Neuronal stem cell (in vitro differentiated cells): ENCODE data around the gene TXLNA.

Experiments
- DNase-seq: peaks from one replicate; pipeline ENCODE4 v3.0.0-alpha.2; 2013; ENCODE audit warnings: low spot score
- H2AFZ ChIP-seq: one replicate; pipeline ENCODE4 v1.6.1; 2013; ENCODE audit warnings: mild to moderate bottlenecking, low read length, inconsistent platforms
- H2AK5ac ChIP-seq: 2 replicates; pipeline ENCODE4 v1.6.1; 2013; ENCODE audit warnings: low read depth, mild to moderate bottlenecking, inconsistent platforms, low read length, moderate library complexity, mixed read lengths
- H2BK120ac ChIP-seq: 2 replicates; pipeline ENCODE4 v1.6.1; 2013; ENCODE audit warnings: low read depth, mild to moderate bottlenecking, inconsistent platforms, low read length, moderate library complexity, mixed read lengths
- H2BK12ac ChIP-seq: one replicate; pipeline ENCODE4 v1.6.1; 2013; ENCODE audit warnings: low read length, inconsistent platforms
- H2BK15ac ChIP-seq: 2 replicates; pipeline ENCODE4 v1.6.1; 2013; ENCODE audit warnings: mild to moderate bottlenecking, low read length, inconsistent platforms, mixed read lengths
- H2BK5ac ChIP-seq: one replicate; pipeline ENCODE4 v1.6.1; 2013; ENCODE audit warnings: inconsistent platforms, mild to moderate bottlenecking, low read length, moderate library complexity
- H3K14ac ChIP-seq: one replicate; pipeline ENCODE4 v1.6.1; 2013; ENCODE audit warnings: low read length, inconsistent platforms
- H3K18ac ChIP-seq: 2 replicates; pipeline ENCODE4 v1.6.1; 2013; ENCODE audit warnings: low read length, inconsistent platforms
- H3K23ac ChIP-seq: 2 replicates; pipeline ENCODE4 v1.6.1; 2013; ENCODE audit warnings: low read depth, mild to moderate bottlenecking, mixed read lengths, low read length, inconsistent platforms; ENCODE audit not compliant: poor library complexity
- H3K27ac ChIP-seq: replicated peaks from 3 replicates; pipeline ENCODE4 v1.5.1; 2013; ENCODE audit warnings: low read length, inconsistent platforms
- H3K27me3 ChIP-seq, 3 experiments: 2 replicates each; pipeline ENCODE4 v1.6.1; 2013; ENCODE audit warnings: low read length in 3 of 3, mild to moderate bottlenecking in 2 of 3, inconsistent platforms in 1 of 3, low read depth in 1 of 3, mixed read lengths in 1 of 3, moderate library complexity in 1 of 3; ENCODE audit not compliant: control insufficient read depth in 3 of 3, insufficient read depth in 3 of 3
- H3K36me3 ChIP-seq, 2 donors: replicated peaks in 1 of 2; 2 replicates each; pipeline ENCODE4 v1.6.1; 2013; ENCODE audit warnings: low read length in 2 of 2; ENCODE audit not compliant: control insufficient read depth in 2 of 2, insufficient read depth in 2 of 2
- H3K4ac ChIP-seq: 2 replicates; pipeline ENCODE4 v1.6.1; 2013; ENCODE audit warnings: inconsistent platforms, mild to moderate bottlenecking, low read length, moderate library complexity
- H3K4me1 ChIP-seq, 2 donors: 1 replicate in 1 of 2; 2 replicates in 1 of 2; pipeline ENCODE4 v1.6.1; 2013; ENCODE audit warnings: low read length in 2 of 2, low read depth in 1 of 2; ENCODE audit not compliant: control insufficient read depth in 2 of 2, insufficient read depth in 1 of 2
- H3K4me2 ChIP-seq: one replicate; pipeline ENCODE4 v1.6.1; 2013; ENCODE audit warnings: mild to moderate bottlenecking, low read length, inconsistent platforms; ENCODE audit not compliant: insufficient read depth, poor library complexity, severe bottlenecking
- H3K4me3 ChIP-seq, 2 donors: 2 replicates each; pipeline ENCODE4 v1.5.1; 2013; ENCODE audit warnings: low read length in 2 of 2, mild to moderate bottlenecking in 2 of 2, inconsistent platforms in 1 of 2, moderate library complexity in 1 of 2
- H3K79me1 ChIP-seq: one replicate; pipeline ENCODE4 v1.6.1; 2013; ENCODE audit warnings: low read depth, mild to moderate bottlenecking, inconsistent platforms, low read length, moderate library complexity
- H3K9ac ChIP-seq: one replicate; pipeline ENCODE4 v1.6.1; 2013; ENCODE audit warnings: mild to moderate bottlenecking, low read depth, low read length, inconsistent platforms; ENCODE audit not compliant: poor library complexity
- H3K9me3 ChIP-seq, 2 donors: replicated peaks in 1 of 2; 2 replicates each; pipeline versions ENCODE3 to v1.6.1; 2013; ENCODE audit warnings: low read length in 2 of 2, mild to moderate bottlenecking in 2 of 2, inconsistent platforms in 1 of 2, low read depth in 1 of 2, mixed read lengths in 1 of 2, moderate library complexity in 1 of 2; ENCODE audit not compliant: control insufficient read depth in 2 of 2, insufficient read depth in 1 of 2
- H4K8ac ChIP-seq: one replicate; pipeline ENCODE4 v1.6.1; 2013; ENCODE audit warnings: low read depth, mild to moderate bottlenecking, inconsistent platforms, low read length, moderate library complexity
- H4K91ac ChIP-seq: one replicate; pipeline ENCODE4 v1.6.1; 2013; ENCODE audit warnings: low read length, low read depth, mild to moderate bottlenecking, inconsistent platforms; ENCODE audit not compliant: poor library complexity
- WGBS, 2 donors: extraction: QIAGEN DNeasy Blood & Tissue Kit; methylation state at CpG; one replicate each; pipeline ENCODE4 v1.1.7; 2013; ENCODE audit warnings: missing lambda C conversion rate in 2 of 2, mixed read lengths in 1 of 2; ENCODE audit not compliant: insufficient read length in 2 of 2, insufficient replicate concordance in 1 of 2; ENCODE audit errors: extremely low coverage in 2 of 2; 5-methylcytosine and 5-hydroxymethylcytosine counted together

TXLNA gene

DNA sequence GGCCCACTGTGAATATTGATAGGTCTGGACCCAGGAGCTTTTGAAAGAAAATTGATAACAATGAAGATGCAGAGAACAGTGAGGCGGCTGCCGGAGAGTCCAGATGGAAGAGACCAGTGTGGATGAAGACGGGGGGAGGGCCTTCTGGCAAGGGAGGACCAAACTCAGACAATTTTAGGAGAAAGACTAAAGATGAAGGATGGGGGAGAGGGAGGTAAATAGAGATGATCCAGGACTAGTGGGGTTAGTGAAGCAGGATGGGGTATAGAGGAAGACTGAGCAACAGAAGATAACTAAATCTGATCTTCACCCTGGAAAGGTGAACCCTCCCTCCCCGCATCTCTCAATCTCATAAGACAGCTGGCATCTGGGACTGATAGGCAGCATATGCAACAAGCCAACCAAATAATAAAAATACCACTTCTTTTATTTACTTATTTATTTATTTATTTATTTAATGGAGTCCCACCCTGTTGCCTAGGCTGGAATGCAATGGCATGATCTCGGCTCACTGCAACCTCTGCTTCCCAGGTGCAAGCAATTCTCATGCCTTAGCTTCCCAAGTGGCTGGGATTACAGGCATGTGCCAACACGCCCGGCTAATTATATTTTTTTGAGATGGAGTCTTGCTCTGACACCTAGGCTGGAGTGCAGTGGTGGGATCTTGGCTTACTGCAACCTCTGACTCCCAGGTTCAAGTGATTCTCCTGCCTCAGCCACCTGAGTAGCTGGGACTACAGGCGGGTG, 53.3 kb downstream of the TXLNA start:
- no CpG with 5 or more reads among the region's 8 CpGs for WGBS, 2 donors
- Histone ChIP-seq H3K9me3 (no peaks in the 10 kb centered on the region), H3K36me3 (peaks cover 33 to 47% of the 10 kb centered on the region in 2 donors), H3K4me2 (no peak overlapping the region), H3K4me1 (peaks cover 0 to 2% of the 10 kb centered on the region in 2 donors), H4K8ac (no peak overlapping the region), H2BK12ac (no peak overlapping the region), H3K4me3 (no peak overlapping the region), H3K4ac (no peak overlapping the region), H3K79me1 (peaks cover 5% of the 10 kb centered on the region), H3K27ac (no peak overlapping the region), H2BK120ac (no peak overlapping the region), H3K23ac (no peak overlapping the region), H3K18ac (no peak overlapping the region), H2BK15ac (no peak overlapping the region), H2AK5ac (no peak overlapping the region), H3K14ac (no peak overlapping the region), H2AFZ (no peak overlapping the region), H3K9ac (no peak overlapping the region), H3K27me3 (no peaks in the 10 kb centered on the region), H4K91ac (no peak overlapping the region), H2BK5ac (peak overlapping the region; percentile 10)
- no peak for DNase-seq

DNA sequence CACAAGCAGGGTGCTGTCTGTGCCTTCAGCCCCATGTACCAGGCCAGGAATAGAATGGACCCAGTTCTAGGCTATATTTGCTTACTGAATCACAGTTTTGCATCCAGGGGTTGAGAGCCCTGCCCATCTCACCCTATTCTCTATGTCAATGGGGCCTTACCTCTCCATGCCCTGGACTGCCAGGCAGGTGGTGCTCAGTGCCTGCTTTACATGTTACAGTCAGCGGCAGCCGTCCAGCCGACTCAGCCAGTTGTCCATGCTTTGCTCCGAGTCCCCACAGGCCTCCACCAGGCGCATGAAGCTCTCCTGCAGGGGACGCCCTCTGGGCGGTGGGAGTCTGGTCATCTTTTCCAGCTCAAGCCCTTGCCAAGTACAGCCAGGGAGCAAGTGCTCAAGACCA, 55.3 kb downstream of the TXLNA start:
- Histone ChIP-seq H2BK15ac (no peak overlapping the region), H2BK12ac (no peak overlapping the region), H2AK5ac (no peak overlapping the region), H3K27ac (no peak overlapping the region), H2BK5ac (peak overlapping the region; percentile 24), H3K4me2 (no peak overlapping the region), H2AFZ (no peak overlapping the region), H3K9me3 (no peaks in the 10 kb centered on the region), H3K27me3 (no peaks in the 10 kb centered on the region), H3K18ac (no peak overlapping the region), H3K9ac (no peak overlapping the region), H3K79me1 (peaks cover 5% of the 10 kb centered on the region), H3K36me3 (peaks cover 19 to 29% of the 10 kb centered on the region in 2 donors), H3K4me3 (no peak overlapping the region), H3K4me1 (peaks cover 0 to 4% of the 10 kb centered on the region in 2 donors), H2BK120ac (no peak overlapping the region), H4K91ac (no peak overlapping the region), H3K14ac (no peak overlapping the region), H3K23ac (no peak overlapping the region), H4K8ac (no peak overlapping the region), H3K4ac (no peak overlapping the region)
- no peak for DNase-seq
- no CpG with 5 or more reads among the region's 7 CpGs for WGBS, 2 donors

DNA sequence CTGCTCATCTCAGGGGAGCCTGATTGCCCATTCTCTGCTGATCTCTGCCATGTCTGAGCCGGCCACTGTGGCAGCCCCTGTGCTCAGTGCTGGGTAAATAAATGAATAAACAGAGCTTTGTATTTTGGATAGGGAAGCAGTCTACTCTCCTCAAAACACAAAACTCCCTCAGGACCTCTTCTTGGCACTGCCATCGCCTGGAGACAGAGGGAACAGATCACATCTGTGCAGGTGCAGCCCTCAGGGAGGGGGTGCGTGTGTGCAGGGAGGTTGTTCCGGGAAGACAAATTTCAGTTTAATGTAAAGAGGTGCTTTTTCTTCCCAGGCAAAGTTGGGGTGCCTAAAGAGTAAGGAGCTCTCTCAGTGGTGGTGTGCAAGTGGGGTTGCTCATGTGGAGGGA, 59.9 kb downstream of the TXLNA start:
- H3K27ac ChIP-seq = peak overlapping the region; percentile 92
- H3K14ac ChIP-seq = peak overlapping the region; percentile 100
- no peak overlapping the region for H3K4ac ChIP-seq
- peak overlapping the region; percentile 91 for H2BK120ac ChIP-seq
- peak overlapping the region in 1 of 2 donors; percentile 92 for H3K4me3 ChIP-seq
- DNase-seq = no peak
- no peaks in the 10 kb centered on the region for H3K27me3 ChIP-seq
- peak overlapping the region; percentile 75 for H2AK5ac ChIP-seq
- peaks cover 3 to 7% of the 10 kb centered on the region in 2 donors for H3K4me1 ChIP-seq
- peak overlapping the region; percentile 99 for H3K4me2 ChIP-seq
- WGBS, 2 donors = no CpG with 5 or more reads among the region's 4 CpGs
- H2BK12ac ChIP-seq = peak overlapping the region; percentile 84
- peaks cover 0 to 8% of the 10 kb centered on the region in 2 donors for H3K36me3 ChIP-seq
- H3K9ac ChIP-seq = peak overlapping the region; percentile 97
- H2BK15ac ChIP-seq = peak overlapping the region; percentile 99
- H3K9me3 ChIP-seq = no peaks in the 10 kb centered on the region
- H3K79me1 ChIP-seq = peaks cover 6% of the 10 kb centered on the region
- peak overlapping the region; percentile 93 for H2BK5ac ChIP-seq
- H4K8ac ChIP-seq = no peak overlapping the region
- no peak overlapping the region for H2AFZ ChIP-seq
- no peak overlapping the region for H4K91ac ChIP-seq
- H3K23ac ChIP-seq = peak overlapping the region; percentile 85
- H3K18ac ChIP-seq = peak overlapping the region; percentile 99

DNA sequence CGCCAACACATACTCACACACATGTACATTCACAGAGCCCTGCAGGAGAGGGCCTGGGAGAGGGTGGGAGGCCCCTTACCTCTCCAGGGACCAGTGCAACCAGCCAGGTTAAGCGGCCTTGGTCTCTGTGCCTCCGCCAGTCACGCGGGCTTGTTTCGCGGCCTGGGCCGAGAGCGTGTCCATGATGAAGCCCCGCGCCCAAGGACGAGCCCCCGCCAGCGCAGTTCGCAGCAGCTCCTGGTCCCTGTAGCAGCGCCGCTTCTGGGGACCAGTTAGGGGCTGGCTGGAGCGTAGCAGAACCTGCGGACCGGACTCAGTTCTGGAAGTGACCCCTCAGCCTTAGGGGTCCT, 60.3 kb downstream of the TXLNA start:
- Histone ChIP-seq H3K4me3 (peak overlapping the region in 1 of 2 donors; percentile 92), H4K91ac (peak overlapping the region; percentile 92), H3K23ac (peak overlapping the region; percentile 85), H4K8ac (peak overlapping the region; percentile 65), H3K4ac (peak overlapping the region; percentile 98), H3K9me3 (no peaks in the 10 kb centered on the region), H3K9ac (peak overlapping the region; percentile 97), H3K79me1 (peaks cover 3% of the 10 kb centered on the region), H2BK120ac (peak overlapping the region; percentile 91), H3K27me3 (no peaks in the 10 kb centered on the region), H3K4me2 (peak overlapping the region; percentile 99), H2BK12ac (peak overlapping the region; percentile 84), H3K27ac (peak overlapping the region; percentile 92), H2BK15ac (peak overlapping the region; percentile 99), H2AFZ (peak overlapping the region; percentile 95), H3K14ac (peak overlapping the region; percentile 100), H2AK5ac (peak overlapping the region; percentile 75), H2BK5ac (peak overlapping the region; percentile 93), H3K4me1 (peaks cover 3 to 7% of the 10 kb centered on the region in 2 donors), H3K36me3 (peaks cover 0 to 5% of the 10 kb centered on the region in 2 donors), H3K18ac (peak overlapping the region; percentile 99)
- no peak for DNase-seq
- no CpG with 5 or more reads among the region's 20 CpGs for WGBS, 2 donors
